Measurements from ENCODE around the gene PKD1L1. TPM values are rescaled to one million over a fixed set of nuclear protein-coding genes. Genes with fewer than 3 reads are reported as not detected.

The PKD1L1 gene
- total RNA-seq, 1 experiment from 2014 or later = 0.07 TPM

- Mint-ChIP-seq H3K9me3 (no peaks in the 10 kb centered on the region), H3K4me3 (no peak overlapping the region), H3K36me3 (no peaks in the 10 kb centered on the region), H3K4me1 (no peaks in the 10 kb centered on the region), H3K27me3 (ENCODE audit: low read depth) (no peaks in the 10 kb centered on the region), H3K27ac (no peak overlapping the region)
- ChIA-PET CTCF (interaction anchor here (0.6 to 1.8 kb wide), 2 partner anchors 221 to 542 kb away, joined by 3 to 4 read pairs; no protein-coding TSS in a partner anchor), POLR2A (no interaction called here)
- no peak for DNase-seq (ENCODE audit: low spot score)
- no peak for ATAC-seq
- TF ChIP-seq, protein P1, sequence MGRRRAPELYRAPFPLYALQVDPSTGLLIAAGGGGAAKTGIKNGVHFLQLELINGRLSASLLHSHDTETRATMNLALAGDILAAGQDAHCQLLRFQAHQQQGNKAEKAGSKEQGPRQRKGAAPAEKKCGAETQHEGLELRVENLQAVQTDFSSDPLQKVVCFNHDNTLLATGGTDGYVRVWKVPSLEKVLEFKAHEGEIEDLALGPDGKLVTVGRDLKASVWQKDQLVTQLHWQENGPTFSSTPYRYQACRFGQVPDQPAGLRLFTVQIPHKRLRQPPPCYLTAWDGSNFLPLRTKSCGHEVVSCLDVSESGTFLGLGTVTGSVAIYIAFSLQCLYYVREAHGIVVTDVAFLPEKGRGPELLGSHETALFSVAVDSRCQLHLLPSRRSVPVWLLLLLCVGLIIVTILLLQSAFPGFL (CRISPR knock-in tag; IDR thresholded peaks at IDR 0.05; ENCODE audit: borderline replicate concordance) = no peak
- TF ChIP-seq ZNF121 (CRISPR knock-in tag; IDR thresholded peaks at IDR 0.05) (no peak), TP53 (CRISPR knock-in tag; IDR thresholded peaks at IDR 0.05) (no peak), IRF2 (CRISPR knock-in tag; IDR thresholded peaks at IDR 0.05; ENCODE audit: borderline replicate concordance, low read depth) (no peak)
- TF ChIP-seq, protein P2, sequence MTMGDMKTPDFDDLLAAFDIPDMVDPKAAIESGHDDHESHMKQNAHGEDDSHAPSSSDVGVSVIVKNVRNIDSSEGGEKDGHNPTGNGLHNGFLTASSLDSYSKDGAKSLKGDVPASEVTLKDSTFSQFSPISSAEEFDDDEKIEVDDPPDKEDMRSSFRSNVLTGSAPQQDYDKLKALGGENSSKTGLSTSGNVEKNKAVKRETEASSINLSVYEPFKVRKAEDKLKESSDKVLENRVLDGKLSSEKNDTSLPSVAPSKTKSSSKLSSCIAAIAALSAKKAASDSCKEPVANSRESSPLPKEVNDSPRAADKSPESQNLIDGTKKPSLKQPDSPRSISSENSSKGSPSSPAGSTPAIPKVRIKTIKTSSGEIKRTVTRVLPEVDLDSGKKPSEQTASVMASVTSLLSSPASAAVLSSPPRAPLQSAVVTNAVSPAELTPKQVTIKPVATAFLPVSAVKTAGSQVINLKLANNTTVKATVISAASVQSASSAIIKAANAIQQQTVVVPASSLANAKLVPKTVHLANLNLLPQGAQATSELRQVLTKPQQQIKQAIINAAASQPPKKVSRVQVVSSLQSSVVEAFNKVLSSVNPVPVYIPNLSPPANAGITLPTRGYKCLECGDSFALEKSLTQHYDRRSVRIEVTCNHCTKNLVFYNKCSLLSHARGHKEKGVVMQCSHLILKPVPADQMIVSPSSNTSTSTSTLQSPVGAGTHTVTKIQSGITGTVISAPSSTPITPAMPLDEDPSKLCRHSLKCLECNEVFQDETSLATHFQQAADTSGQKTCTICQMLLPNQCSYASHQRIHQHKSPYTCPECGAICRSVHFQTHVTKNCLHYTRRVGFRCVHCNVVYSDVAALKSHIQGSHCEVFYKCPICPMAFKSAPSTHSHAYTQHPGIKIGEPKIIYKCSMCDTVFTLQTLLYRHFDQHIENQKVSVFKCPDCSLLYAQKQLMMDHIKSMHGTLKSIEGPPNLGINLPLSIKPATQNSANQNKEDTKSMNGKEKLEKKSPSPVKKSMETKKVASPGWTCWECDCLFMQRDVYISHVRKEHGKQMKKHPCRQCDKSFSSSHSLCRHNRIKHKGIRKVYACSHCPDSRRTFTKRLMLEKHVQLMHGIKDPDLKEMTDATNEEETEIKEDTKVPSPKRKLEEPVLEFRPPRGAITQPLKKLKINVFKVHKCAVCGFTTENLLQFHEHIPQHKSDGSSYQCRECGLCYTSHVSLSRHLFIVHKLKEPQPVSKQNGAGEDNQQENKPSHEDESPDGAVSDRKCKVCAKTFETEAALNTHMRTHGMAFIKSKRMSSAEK (CRISPR knock-in tag; IDR thresholded peaks at IDR 0.05; ENCODE audit: borderline replicate concordance) = no peak
- TF ChIP-seq, protein P3, sequence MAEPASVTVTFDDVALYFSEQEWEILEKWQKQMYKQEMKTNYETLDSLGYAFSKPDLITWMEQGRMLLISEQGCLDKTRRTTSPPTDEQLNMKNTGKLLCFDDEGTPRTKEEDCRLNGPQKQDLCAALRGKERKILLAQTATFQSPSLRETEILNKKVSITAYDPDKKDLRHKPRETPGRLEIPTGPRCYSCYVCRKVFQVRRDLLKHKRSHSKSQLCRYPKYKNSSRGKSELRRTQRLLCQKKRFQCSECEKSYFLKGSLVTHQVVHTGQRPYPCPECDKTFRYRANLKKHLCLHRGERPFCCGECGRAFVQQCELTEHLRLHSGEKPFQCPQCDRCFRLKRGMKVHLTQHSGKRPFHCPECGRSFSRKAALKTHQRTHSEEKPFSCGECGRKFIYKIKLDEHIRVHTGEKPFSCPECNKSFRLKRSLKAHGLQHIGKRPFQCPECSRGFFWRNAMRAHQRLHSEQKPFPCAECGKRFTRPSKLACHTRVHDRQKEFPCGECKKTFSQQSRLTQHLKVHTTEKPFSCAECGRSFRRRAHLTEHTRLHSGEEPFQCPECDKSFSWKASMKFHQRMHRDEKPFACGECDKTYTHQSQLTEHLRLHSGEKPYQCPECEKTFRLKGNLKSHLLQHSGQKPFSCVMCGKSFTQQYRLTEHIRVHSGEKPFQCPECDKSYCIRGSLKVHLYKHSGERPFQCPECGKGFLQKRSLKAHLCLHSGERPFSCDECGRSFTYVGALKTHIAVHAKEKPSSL (CRISPR knock-in tag; conservative IDR thresholded peaks at IDR 0.05) = no peak
Measured at GRCh38 chr7:47808321-47808720, 139.9 kb downstream of the PKD1L1 start.

- H3K4me3 Mint-ChIP-seq = no peak overlapping the region
- H3K27me3 Mint-ChIP-seq (ENCODE audit: low read depth) = no peaks in the 10 kb centered on the region
- ATAC-seq (peak; percentile 86), DNase-seq (ENCODE audit: low spot score) (peak; percentile 41)
- POLR2A ChIA-PET = interaction anchor here (0.6 kb wide), 1 partner anchor 130 kb away, joined by 3 read pairs; no protein-coding TSS in a partner anchor
- CTCF ChIA-PET = interaction anchor here (0.6 to 1.8 kb wide), 3 partner anchors 220 to 899 kb away, joined by 3 to 4 read pairs (median 3); no protein-coding TSS in a partner anchor
- H3K36me3 Mint-ChIP-seq = no peaks in the 10 kb centered on the region
- no peak overlapping the region for H3K27ac Mint-ChIP-seq
- TF ChIP-seq RELA (CRISPR knock-in tag; IDR thresholded peaks at IDR 0.05; ENCODE audit: borderline replicate concordance) (no peak), IRF2 (CRISPR knock-in tag; IDR thresholded peaks at IDR 0.05; ENCODE audit: borderline replicate concordance, low read depth) (no peak), SMAD4 (CRISPR knock-in tag; IDR thresholded peaks at IDR 0.05) (no peak), SOX15 (CRISPR knock-in tag; IDR thresholded peaks at IDR 0.05) (no peak), TEAD1 (CRISPR knock-in tag; IDR thresholded peaks at IDR 0.05) (no peak), ATF6 (CRISPR knock-in tag; IDR thresholded peaks at IDR 0.05) (no peak), ZBTB43 (CRISPR knock-in tag; IDR thresholded peaks at IDR 0.05) (no peak), ESRRA (CRISPR knock-in tag; IDR thresholded peaks at IDR 0.05; ENCODE audit: borderline replicate concordance) (no peak), RORB (CRISPR knock-in tag; IDR thresholded peaks at IDR 0.05) (no peak), ELF4 (CRISPR knock-in tag; IDR thresholded peaks at IDR 0.05; ENCODE audit: low read depth) (no peak)
- TF ChIP-seq, protein P3 (CRISPR knock-in tag; conservative IDR thresholded peaks at IDR 0.05) = no peak
- TF ChIP-seq, protein P1 (CRISPR knock-in tag; IDR thresholded peaks at IDR 0.05; ENCODE audit: borderline replicate concordance) = no peak
- no peaks in the 10 kb centered on the region for H3K9me3 Mint-ChIP-seq
- no peaks in the 10 kb centered on the region for H3K4me1 Mint-ChIP-seq
Measured at GRCh38 chr7:47807756-47808155, 140.5 kb downstream of the PKD1L1 start.
